ENCODE measurements around the gene SESTD1. TPM values are rescaled to one million over a fixed set of nuclear protein-coding genes. Genes with fewer than 3 reads are reported as not detected.

Gene SESTD1
- total RNA-seq, 2 experiments from 2014 or later, result 4.0 to 7.7 TPM

GRCh38 chr2:179239838-179240237 is 24.8 kb downstream of the SESTD1 start:
- H3K27ac Mint-ChIP-seq, result no peak overlapping the region
- peaks cover 2% of the 10 kb centered on the region for H3K36me3 Mint-ChIP-seq
- peaks cover 2% of the 10 kb centered on the region for H3K4me1 Mint-ChIP-seq
- no peak overlapping the region for H3K4me3 Mint-ChIP-seq
- CTCF ChIA-PET, result no interaction called here
- DNase-seq, result no peak
- H3K9me3 Mint-ChIP-seq (ENCODE audit: low read depth), result peaks cover 3% of the 10 kb centered on the region
- no peaks in the 10 kb centered on the region for H3K27me3 Mint-ChIP-seq
- ATAC-seq, result no peak

- DNase-seq (no peak), ATAC-seq (peak; percentile 39)
- H3K4me1 Mint-ChIP-seq, result peaks cover 2% of the 10 kb centered on the region
- peaks cover 2% of the 10 kb centered on the region for H3K36me3 Mint-ChIP-seq
- no peak overlapping the region for H3K27ac Mint-ChIP-seq
- H3K4me3 Mint-ChIP-seq, result no peak overlapping the region
- no peaks in the 10 kb centered on the region for H3K27me3 Mint-ChIP-seq
- peaks cover 3% of the 10 kb centered on the region for H3K9me3 Mint-ChIP-seq (ENCODE audit: low read depth)
- CTCF ChIA-PET, result interaction anchor here (0.6 kb wide), 1 partner anchor 1742 kb away, joined by 3 read pairs; no protein-coding TSS in a partner anchor
Observed at GRCh38 chr2:179239195-179239594, 25.4 kb downstream of the SESTD1 start.

GRCh38 chr2:179238027-179238426 is 26.6 kb downstream of the SESTD1 start:
- Mint-ChIP-seq H3K27me3 (no peaks in the 10 kb centered on the region), H3K27ac (no peak overlapping the region), H3K36me3 (peaks cover 2% of the 10 kb centered on the region), H3K4me1 (peaks cover 2% of the 10 kb centered on the region), H3K4me3 (no peak overlapping the region), H3K9me3 (ENCODE audit: low read depth) (no peaks in the 10 kb centered on the region)
- ATAC-seq (no peak), DNase-seq (no peak)
- CTCF ChIA-PET, result no interaction called here

GRCh38 chr2:179237209-179237946 is 27.3 kb downstream of the SESTD1 start:
- ATAC-seq (no peak), DNase-seq (no peak)
- peaks cover 2% of the 10 kb centered on the region for H3K36me3 Mint-ChIP-seq
- no peaks in the 10 kb centered on the region for H3K9me3 Mint-ChIP-seq (ENCODE audit: low read depth)
- H3K27ac Mint-ChIP-seq, result no peak overlapping the region
- H3K4me1 Mint-ChIP-seq, result peaks cover 2% of the 10 kb centered on the region
- no peaks in the 10 kb centered on the region for H3K27me3 Mint-ChIP-seq
- CTCF ChIA-PET, result no interaction called here
- H3K4me3 Mint-ChIP-seq, result no peak overlapping the region

- Mint-ChIP-seq H3K27me3 (no peaks in the 10 kb centered on the region), H3K4me1 (peaks cover 2% of the 10 kb centered on the region), H3K4me3 (no peak overlapping the region), H3K27ac (no peak overlapping the region), H3K9me3 (ENCODE audit: low read depth) (no peaks in the 10 kb centered on the region), H3K36me3 (no peaks in the 10 kb centered on the region)
- ATAC-seq (no peak), DNase-seq (no peak)
- CTCF ChIA-PET, result no interaction called here
Observed at GRCh38 chr2:179235463-179236108, 29.0 kb downstream of the SESTD1 start.

GRCh38 chr2:179234658-179235240 is 29.9 kb downstream of the SESTD1 start:
- DNase-seq (no peak), ATAC-seq (no peak)
- CTCF ChIA-PET, result no interaction called here
- Mint-ChIP-seq H3K27ac (no peak overlapping the region), H3K4me1 (peaks cover 2% of the 10 kb centered on the region), H3K4me3 (no peak overlapping the region), H3K9me3 (ENCODE audit: low read depth) (no peaks in the 10 kb centered on the region), H3K36me3 (no peaks in the 10 kb centered on the region), H3K27me3 (no peaks in the 10 kb centered on the region)

DNA sequence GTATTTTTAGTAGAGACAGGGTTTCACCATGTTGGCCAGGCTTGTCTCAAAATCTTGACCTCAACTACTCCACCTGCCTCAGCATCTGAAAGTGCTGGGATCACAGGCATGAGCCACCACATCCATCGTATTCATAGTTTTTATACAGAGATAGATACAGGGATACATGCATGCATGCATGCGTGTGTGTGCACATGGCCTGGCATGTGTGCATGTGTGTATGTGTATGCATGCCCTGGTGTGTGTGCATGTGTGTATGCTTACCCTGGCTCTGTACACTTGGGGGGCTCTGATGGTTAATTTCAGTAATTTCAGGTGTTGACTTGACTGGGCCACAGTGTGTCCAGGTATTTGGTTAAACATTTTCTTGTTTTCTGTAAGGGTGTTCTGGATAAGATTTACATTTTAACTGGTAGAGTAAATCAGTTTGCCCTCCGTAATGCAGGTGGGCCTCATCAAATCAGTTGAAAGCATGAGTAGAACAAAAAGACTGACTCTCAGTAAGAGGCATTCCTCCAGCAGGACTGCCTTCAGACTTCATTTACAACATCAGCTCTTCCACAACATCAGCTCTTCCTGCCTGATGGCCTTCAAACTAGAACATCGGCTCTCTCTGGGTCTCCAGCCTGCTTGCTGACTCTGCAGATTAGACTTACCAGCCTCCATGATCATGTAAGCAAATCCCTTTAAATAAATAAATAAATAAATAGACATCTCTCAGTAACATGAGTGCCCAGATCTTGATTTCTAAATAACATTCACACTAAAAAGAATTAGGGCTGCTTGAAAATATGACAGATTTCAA is 30.8 kb downstream of the SESTD1 start:
- H3K27me3 Mint-ChIP-seq, result no peaks in the 10 kb centered on the region
- H3K4me3 Mint-ChIP-seq, result no peak overlapping the region
- ATAC-seq (no peak), DNase-seq (no peak)
- H3K4me1 Mint-ChIP-seq, result no peaks in the 10 kb centered on the region
- no peak overlapping the region for H3K27ac Mint-ChIP-seq
- CTCF ChIA-PET, result no interaction called here
- H3K9me3 Mint-ChIP-seq (ENCODE audit: low read depth), result no peaks in the 10 kb centered on the region
- no peaks in the 10 kb centered on the region for H3K36me3 Mint-ChIP-seq

DNA sequence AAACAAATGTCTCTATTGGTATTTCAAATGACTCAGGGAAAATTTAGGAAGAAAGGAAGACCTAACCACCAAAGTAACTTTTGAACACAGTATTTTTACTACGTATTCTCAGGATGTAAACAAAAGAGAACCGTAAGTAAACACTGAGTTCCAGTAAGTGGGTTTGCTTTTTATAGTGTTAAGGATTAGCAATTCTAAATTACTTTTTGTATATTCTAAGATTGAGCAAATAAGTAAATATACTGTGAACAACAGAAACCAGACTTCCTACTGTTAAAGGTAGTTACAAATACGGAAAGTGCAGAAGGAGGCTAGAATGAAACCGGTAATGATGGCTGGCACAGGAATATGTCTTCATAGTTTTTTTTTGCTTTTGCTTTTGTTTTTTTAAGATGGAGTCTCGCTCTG is 31.5 kb downstream of the SESTD1 start:
- CTCF ChIA-PET, result no interaction called here
- Mint-ChIP-seq H3K27me3 (no peaks in the 10 kb centered on the region), H3K36me3 (no peaks in the 10 kb centered on the region), H3K27ac (no peak overlapping the region), H3K9me3 (ENCODE audit: low read depth) (no peaks in the 10 kb centered on the region), H3K4me1 (no peaks in the 10 kb centered on the region), H3K4me3 (no peak overlapping the region)
- DNase-seq, result no peak
- ATAC-seq, result no peak

GRCh38 chr2:179226961-179227259 is 37.7 kb downstream of the SESTD1 start:
- no peaks in the 10 kb centered on the region for H3K36me3 Mint-ChIP-seq

DNA sequence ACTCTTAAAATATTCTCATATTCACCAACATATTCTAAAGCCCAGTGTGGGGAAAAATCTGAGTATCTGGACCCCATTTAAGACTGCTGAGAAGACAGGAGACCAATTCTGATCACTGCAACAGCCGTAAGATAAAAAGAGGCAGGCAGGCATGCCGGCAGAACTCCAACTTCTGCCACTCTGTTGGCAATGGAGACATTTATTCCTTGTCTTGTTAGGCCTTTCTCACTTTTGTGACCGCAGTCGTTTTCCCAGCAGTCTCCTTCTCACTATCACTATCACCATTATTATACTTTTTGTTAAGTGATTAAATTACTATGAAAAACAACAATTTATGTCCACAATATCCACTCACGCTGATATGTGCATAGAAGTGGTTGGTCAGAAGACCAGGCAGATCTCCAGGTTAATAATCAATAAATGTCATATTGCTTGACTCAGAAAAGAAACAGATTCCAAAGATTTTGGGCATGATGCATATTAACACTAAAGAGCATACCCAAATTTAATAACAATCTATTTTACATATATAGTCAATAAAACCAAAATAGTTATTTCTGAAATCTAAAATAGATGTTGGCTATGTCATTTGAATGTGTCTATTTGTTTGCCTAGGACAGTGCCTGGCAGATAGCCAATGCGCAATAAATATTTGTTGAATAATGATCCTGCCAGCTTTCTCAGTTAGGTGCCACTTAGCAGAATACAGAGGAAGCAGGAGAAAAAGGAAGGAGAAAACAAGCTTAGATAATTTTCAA is 38.2 kb downstream of the SESTD1 start:
- no peaks in the 10 kb centered on the region for H3K27me3 Mint-ChIP-seq
- H3K9me3 Mint-ChIP-seq (ENCODE audit: low read depth), result no peaks in the 10 kb centered on the region
- no peaks in the 10 kb centered on the region for H3K36me3 Mint-ChIP-seq
- H3K27ac Mint-ChIP-seq, result no peak overlapping the region
- DNase-seq, result no peak
- CTCF ChIA-PET, result no interaction called here
- no peak for ATAC-seq
- H3K4me1 Mint-ChIP-seq, result no peaks in the 10 kb centered on the region
- H3K4me3 Mint-ChIP-seq, result no peak overlapping the region

More at GRCh38 chr2:179226961-179227259, 37.7 kb downstream of the SESTD1 start:
- no peak for ATAC-seq
- Mint-ChIP-seq H3K4me1 (no peaks in the 10 kb centered on the region), H3K27ac (no peak overlapping the region), H3K4me3 (no peak overlapping the region), H3K27me3 (no peaks in the 10 kb centered on the region), H3K9me3 (ENCODE audit: low read depth) (no peaks in the 10 kb centered on the region)
- no peak for DNase-seq
- CTCF ChIA-PET, result no interaction called here

GRCh38 chr2:179224361-179224760 is 40.3 kb downstream of the SESTD1 start:
- H3K27ac Mint-ChIP-seq, result no peak overlapping the region
- DNase-seq (no peak), ATAC-seq (no peak)
- H3K9me3 Mint-ChIP-seq (ENCODE audit: low read depth), result no peaks in the 10 kb centered on the region
- CTCF ChIA-PET, result no interaction called here
- H3K4me3 Mint-ChIP-seq, result no peak overlapping the region
- H3K4me1 Mint-ChIP-seq, result no peaks in the 10 kb centered on the region
- no peaks in the 10 kb centered on the region for H3K27me3 Mint-ChIP-seq
- no peaks in the 10 kb centered on the region for H3K36me3 Mint-ChIP-seq

DNA sequence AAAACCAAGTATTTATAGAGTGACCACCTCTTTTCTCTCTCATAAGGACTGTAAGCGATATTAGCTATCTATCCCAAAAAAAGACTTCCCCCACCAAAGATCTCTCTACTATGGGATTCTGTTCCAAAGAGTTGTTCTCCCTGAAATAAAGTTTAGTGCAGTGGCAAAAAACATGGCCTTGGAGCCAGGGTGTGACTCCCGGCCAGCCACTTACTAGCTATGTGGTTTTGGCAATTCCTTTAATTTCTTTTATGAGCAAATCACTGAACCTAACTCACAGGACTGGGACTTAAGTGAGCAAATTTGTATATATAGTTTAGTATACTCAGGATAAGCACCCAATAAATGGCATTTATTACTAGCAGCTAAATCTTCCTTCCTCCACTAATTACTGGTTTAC is 42.6 kb downstream of the SESTD1 start:
- Mint-ChIP-seq H3K9me3 (ENCODE audit: low read depth) (no peaks in the 10 kb centered on the region), H3K4me1 (no peaks in the 10 kb centered on the region), H3K4me3 (no peak overlapping the region), H3K27ac (no peak overlapping the region), H3K27me3 (no peaks in the 10 kb centered on the region), H3K36me3 (no peaks in the 10 kb centered on the region)
- no peak for DNase-seq
- CTCF ChIA-PET, result no interaction called here
- no peak for ATAC-seq

All from activated CD8-positive, alpha-beta memory T cell treated with anti-CD3 and anti-CD28 coated beads, Interleukin-2, amount 10 ng/mL, durations not matched to agents 7 days and 5 days (primary cell).